ENCODE measurements around the gene BRSK2.

DNA sequence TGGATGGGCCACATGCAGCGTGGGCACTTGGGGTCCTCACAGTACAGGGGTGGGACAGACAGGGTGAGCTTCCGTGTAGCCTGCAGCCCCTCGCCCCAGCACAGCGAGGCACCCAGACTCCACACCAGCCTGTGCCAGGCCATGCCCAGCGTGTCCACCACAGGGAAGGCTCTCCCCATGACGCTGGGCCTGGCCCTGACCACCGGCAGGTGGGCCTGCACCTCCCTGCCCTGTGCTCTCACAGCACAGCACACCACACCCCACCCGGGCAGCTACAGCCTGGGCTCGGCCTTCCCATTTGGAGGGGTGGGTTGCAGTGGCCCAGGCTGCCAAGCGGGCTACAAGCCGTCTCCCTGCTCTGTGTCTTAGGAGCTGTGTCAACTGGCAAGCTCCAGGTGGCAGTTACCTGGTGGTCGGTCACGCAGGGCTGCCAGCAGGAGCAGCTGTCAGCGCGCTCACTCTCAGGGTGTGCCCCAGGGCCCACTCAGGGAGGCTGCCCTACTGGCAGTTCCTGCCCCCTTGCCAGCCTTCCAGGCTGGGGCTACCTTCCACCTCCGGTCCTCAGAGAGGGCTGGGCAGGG is 92.2 kb downstream of the BRSK2 start:
- TF ChIP-seq EZH2 (IDR thresholded peaks at IDR 0.05; ENCODE audit: insufficient read depth, poor library complexity, severe bottlenecking) (no peak), EZH2phosphoT487 (IDR thresholded peaks at IDR 0.05; ENCODE audit: insufficient read depth, low read depth) (no peak)

Data from GM23248 (cell line).